Testis (tissue), 2 donors: ENCODE data around the gene ACSL4.

Experiments
- POLR2A ChIP-seq: fragments of 450-650 bp; IDR thresholded peaks from one replicate; pipeline ENCODE4 v1.6.1; 2017; ENCODE audit warnings: antibody characterized with exemption, mild to moderate bottlenecking, moderate library complexity
- TF ChIP-seq, protein P1 (sequence below), 3 experiments: fragments of 450-650 bp in 2 of 3; fragments of 200-600 bp in 1 of 3; sonication (generic) in 1 of 3; IDR thresholded peaks; one replicate each; pipeline ENCODE4 v1.5.1; 2016 to 2019; ENCODE audit warnings: antibody characterized with exemption in 3 of 3, mild to moderate bottlenecking in 2 of 3, moderate library complexity in 1 of 3

DNA sequence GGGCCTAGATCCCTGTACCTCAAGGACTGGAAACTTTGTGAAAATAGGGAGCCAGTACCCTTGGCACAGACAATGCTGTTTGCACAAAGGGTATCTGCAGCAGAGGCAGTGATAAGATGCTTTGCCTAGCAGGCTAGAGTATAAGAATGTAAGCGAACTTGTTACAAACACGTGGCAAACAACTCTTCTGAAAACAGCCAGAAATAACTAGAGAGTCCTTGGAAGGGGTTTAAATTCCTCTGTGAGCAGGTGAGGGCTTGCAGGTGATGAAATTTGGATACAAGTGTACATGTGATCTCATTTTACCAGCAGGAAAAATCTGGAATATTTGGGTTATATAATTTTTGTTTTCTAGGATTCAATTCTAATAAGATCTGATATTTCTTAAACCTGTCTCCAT is 18.6 kb upstream of the ACSL4 start:
- TF ChIP-seq, protein P1, sequence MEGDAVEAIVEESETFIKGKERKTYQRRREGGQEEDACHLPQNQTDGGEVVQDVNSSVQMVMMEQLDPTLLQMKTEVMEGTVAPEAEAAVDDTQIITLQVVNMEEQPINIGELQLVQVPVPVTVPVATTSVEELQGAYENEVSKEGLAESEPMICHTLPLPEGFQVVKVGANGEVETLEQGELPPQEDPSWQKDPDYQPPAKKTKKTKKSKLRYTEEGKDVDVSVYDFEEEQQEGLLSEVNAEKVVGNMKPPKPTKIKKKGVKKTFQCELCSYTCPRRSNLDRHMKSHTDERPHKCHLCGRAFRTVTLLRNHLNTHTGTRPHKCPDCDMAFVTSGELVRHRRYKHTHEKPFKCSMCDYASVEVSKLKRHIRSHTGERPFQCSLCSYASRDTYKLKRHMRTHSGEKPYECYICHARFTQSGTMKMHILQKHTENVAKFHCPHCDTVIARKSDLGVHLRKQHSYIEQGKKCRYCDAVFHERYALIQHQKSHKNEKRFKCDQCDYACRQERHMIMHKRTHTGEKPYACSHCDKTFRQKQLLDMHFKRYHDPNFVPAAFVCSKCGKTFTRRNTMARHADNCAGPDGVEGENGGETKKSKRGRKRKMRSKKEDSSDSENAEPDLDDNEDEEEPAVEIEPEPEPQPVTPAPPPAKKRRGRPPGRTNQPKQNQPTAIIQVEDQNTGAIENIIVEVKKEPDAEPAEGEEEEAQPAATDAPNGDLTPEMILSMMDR (IDR thresholded peaks at IDR 0.05) = no peak
- TF ChIP-seq POLR2A = no peak
